Rectal smooth muscle tissue (tissue), 1 donor: ENCODE measurements around the gene MTO1.
A peak's percentile ranks its signal among the peaks of the same experiment; 100 is the strongest.
"Not testable (repeated sequence)": the region's sequence is repeated elsewhere in the genome, so short reads cannot be mapped to it uniquely, and the experiment has no call there.

ENCODE experiments used
- H3K27ac ChIP-seq: one replicate; pipeline ENCODE4 v1.7.0; 2013; ENCODE audit warnings: low read depth, low read length, inconsistent platforms
- H3K27me3 ChIP-seq: one replicate; pipeline ENCODE4 v1.7.0; 2013; ENCODE audit warnings: low read length; ENCODE audit not compliant: control insufficient read depth, insufficient read depth
- H3K36me3 ChIP-seq: one replicate; pipeline ENCODE4 v1.7.0; 2013; ENCODE audit warnings: low read length; ENCODE audit not compliant: control insufficient read depth, insufficient read depth
- H3K4me1 ChIP-seq: one replicate; pipeline ENCODE4 v1.7.0; 2013; ENCODE audit warnings: low read length; ENCODE audit not compliant: control insufficient read depth, insufficient read depth
- H3K4me3 ChIP-seq: one replicate; pipeline ENCODE4 v1.7.0; 2013; ENCODE audit warnings: low read length
- H3K9ac ChIP-seq: one replicate; pipeline ENCODE4 v1.7.0; 2013; ENCODE audit warnings: low read length

Gene MTO1

DNA sequence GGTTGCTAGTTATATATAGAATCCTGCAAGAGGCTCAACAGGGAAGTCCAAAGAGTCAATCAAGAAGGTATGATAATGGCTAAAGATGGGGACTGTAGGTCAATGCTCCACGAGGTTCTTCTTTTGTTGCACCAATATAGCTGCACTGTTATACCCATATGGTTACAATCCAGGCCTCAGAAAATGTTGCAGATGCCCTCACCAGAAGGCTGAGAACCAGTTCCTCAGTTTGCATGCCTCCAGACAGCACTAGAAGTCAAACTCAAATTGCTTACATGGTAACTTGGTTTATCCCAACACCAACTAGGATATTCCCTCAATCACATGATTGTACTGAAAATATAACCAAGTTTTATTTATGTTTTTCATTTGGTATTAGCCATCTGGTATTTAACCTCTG lies 47.2 kb downstream of the MTO1 start:
- no peak overlapping the region for H3K27ac ChIP-seq
- H3K27me3 ChIP-seq = no peaks in the 10 kb centered on the region

GRCh38 chr6:73509851-73510250 lies 48.3 kb downstream of the MTO1 start:
- no peaks in the 10 kb centered on the region for H3K27me3 ChIP-seq
- H3K9ac ChIP-seq = no peak overlapping the region
- H3K27ac ChIP-seq = no peak overlapping the region
- H3K4me3 ChIP-seq = no peak overlapping the region
- no peaks in the 10 kb centered on the region for H3K4me1 ChIP-seq
- H3K36me3 ChIP-seq = peaks cover 2% of the 10 kb centered on the region

More for the DNA sequence above, 47.2 kb downstream of the MTO1 start:
- Histone ChIP-seq H3K36me3 (peaks cover 2% of the 10 kb centered on the region), H3K9ac (no peak overlapping the region), H3K4me3 (no peak overlapping the region), H3K4me1 (no peaks in the 10 kb centered on the region)

DNA sequence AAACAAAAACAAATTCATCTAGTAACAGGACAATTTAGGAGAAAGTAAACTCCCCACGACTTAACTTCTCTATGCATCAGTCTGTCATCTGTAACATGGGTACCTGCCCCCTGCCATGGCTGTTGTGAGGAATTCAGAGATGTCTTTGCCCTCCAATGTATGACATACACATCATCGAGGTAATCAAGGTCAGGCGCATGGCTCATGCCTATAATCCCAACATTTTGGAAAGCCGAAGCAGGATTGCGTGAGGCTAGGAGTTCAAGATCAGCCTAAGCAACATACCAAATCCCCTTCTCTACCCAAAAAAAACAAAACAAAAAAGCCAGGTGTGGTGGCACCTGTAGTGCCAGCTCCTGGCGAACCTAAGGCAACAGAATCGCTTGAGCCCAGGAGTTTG lies 50.3 kb downstream of the MTO1 start:
- peaks cover 12% of the 10 kb centered on the region for H3K36me3 ChIP-seq

DNA sequence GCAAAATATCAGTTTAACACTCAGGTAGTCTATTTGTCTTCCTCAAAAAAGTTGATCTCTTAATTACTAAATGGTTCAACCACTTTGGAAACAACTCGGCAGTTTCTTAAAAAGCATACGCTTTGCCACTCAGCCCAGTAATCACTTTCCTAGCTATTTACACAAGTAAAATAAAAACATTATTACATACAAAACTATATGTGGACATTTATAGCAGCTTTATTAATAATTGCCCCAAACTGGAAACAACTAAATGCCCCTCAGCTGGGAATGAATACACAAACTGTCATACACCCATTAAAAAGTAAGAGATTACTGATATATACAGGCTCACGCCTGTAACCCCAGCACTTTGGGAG lies 51.9 kb downstream of the MTO1 start:
- no peaks in the 10 kb centered on the region for H3K27me3 ChIP-seq
- no peak overlapping the region for H3K27ac ChIP-seq
- H3K36me3 ChIP-seq = peaks cover 18% of the 10 kb centered on the region
- no peak overlapping the region for H3K9ac ChIP-seq
- H3K4me1 ChIP-seq = peaks cover 14% of the 10 kb centered on the region
- H3K4me3 ChIP-seq = no peak overlapping the region

More for the DNA sequence above, 50.3 kb downstream of the MTO1 start:
- Histone ChIP-seq H3K9ac (no peak overlapping the region), H3K27ac (no peak overlapping the region), H3K27me3 (no peaks in the 10 kb centered on the region), H3K4me3 (no peak overlapping the region), H3K4me1 (peaks cover 6% of the 10 kb centered on the region)

- Histone ChIP-seq H3K9ac (no peak overlapping the region), H3K27ac (no peak overlapping the region), H3K4me1 (peaks cover 25% of the 10 kb centered on the region), H3K4me3 (no peak overlapping the region), H3K27me3 (no peaks in the 10 kb centered on the region), H3K36me3 (peaks cover 29% of the 10 kb centered on the region)
These were observed 53.2 kb downstream of the MTO1 start for GRCh38 chr6:73514746-73515110.

DNA sequence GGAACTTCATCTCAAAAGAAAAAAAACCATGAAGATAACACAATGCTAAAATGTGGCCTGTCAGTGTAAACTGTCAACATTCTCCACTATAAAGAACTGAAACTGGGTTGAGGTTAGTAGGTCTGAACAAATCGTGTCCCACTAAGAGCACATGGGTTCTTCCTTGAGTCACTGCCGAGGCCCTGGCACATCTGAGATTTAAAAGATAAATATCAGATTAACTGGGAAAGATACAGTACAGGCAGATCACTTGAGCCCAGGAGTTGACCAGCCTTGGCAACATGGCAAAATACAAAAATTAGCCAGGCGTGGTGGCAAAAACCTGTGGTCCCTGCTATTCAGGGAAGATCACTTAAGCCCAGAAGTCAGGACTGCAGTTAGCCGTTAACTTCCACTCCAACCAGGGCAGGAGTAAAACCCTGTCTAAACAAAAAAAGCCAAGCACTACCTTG lies 53.7 kb downstream of the MTO1 start:
- no peaks in the 10 kb centered on the region for H3K27me3 ChIP-seq
- no peak overlapping the region for H3K9ac ChIP-seq
- peaks cover 26% of the 10 kb centered on the region for H3K4me1 ChIP-seq
- peaks cover 29% of the 10 kb centered on the region for H3K36me3 ChIP-seq
- no peak overlapping the region for H3K4me3 ChIP-seq
- peak overlapping the region; percentile 21 for H3K27ac ChIP-seq

- H3K9ac ChIP-seq = no peak overlapping the region
- peaks cover 26% of the 10 kb centered on the region for H3K4me1 ChIP-seq
These were observed 55.3 kb downstream of the MTO1 start for GRCh38 chr6:73516514-73517489.

DNA sequence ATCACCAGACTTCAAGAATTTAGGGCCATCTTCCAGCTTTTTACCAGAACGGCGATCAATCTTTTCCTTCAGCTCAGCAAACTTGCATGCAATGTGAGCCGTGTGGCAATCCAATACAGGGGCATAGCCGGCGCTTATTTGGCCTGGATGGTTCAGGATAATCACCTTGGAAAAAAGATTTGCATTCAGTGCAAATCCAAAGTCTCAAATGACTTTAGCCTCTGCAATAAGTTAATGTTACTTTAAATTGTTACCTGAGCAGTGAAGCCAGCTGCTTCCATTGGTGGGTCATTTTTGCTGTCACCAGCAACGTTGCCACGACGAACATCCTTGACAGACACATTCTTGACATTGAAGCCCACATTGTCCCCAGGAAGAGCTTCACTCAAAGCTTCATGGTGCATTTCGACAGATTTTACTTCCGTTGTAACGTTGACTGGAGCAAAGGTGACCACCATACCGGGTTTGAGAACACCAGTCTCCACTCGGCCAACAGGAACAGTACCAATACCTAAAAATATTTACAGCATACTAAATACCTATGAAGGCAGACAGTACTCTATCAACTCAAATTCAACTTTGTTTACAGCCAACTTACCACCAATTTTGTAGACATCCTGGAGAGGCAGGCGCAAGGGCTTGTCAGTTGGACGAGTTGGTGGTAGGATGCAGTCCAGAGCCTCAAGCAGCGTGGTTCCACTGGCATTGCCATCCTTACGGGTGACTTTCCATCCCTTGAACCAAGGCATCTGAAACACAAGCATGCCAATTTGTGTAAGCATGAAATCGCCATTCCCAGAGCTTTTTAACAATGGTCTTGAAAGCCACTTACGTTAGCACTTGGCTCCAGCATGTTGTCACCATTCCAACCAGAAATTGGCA lies 56.8 kb downstream of the MTO1 start:
- not testable (repeated sequence) for H3K9ac ChIP-seq, H3K27me3 ChIP-seq
- H3K4me1 ChIP-seq = peaks cover 26% of the 10 kb centered on the region
- peak overlapping the region; percentile 47 for H3K4me3 ChIP-seq
- peak overlapping the region; percentile 25 for H3K27ac ChIP-seq
- H3K36me3 ChIP-seq = peaks cover 29% of the 10 kb centered on the region

More at GRCh38 chr6:73516514-73517489, 55.3 kb downstream of the MTO1 start:
- H3K27me3 ChIP-seq = no peaks in the 10 kb centered on the region
- no peak overlapping the region for H3K4me3 ChIP-seq
- no peak overlapping the region for H3K27ac ChIP-seq
- H3K36me3 ChIP-seq = peaks cover 29% of the 10 kb centered on the region

- Histone ChIP-seq H3K27ac (peak overlapping the region; percentile 99), H3K4me1 (peaks cover 29% of the 10 kb centered on the region), H3K4me3 (peak overlapping the region; percentile 97), H3K36me3 (peaks cover 29% of the 10 kb centered on the region), H3K9ac (peak overlapping the region; percentile 81)
- not testable (repeated sequence) for H3K27me3 ChIP-seq
These were observed 57.7 kb downstream of the MTO1 start for GRCh38 chr6:73518982-73519881.

DNA sequence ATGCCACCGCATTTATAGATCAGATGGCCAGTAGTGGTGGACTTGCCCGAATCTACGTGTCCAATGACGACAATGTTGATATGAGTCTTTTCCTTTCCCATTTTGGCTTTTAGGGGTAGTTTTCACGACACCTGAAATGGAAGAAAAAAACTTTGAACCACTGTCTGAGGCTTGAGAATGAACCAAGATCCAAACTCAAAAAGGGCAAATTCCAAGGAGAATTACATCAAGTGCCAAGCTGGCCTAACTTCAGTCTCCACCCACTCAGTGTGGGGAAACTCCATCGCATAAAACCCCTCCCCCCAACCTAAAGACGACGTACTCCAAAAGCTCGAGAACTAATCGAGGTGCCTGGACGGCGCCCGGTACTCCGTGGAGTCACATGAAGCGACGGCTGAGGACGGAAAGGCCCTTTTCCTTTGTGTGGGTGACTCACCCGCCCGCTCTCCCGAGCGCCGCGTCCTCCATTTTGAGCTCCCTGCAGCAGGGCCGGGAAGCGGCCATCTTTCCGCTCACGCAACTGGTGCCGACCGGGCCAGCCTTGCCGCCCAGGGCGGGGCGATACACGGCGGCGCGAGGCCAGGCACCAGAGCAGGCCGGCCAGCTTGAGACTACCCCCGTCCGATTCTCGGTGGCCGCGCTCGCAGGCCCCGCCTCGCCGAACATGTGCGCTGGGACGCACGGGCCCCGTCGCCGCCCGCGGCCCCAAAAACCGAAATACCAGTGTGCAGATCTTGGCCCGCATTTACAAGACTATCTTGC lies 58.6 kb downstream of the MTO1 start:
- no peaks in the 10 kb centered on the region for H3K27me3 ChIP-seq
- H3K27ac ChIP-seq = peak overlapping the region; percentile 99
- H3K9ac ChIP-seq = peak overlapping the region; percentile 94
- H3K4me1 ChIP-seq = peaks cover 29% of the 10 kb centered on the region
- H3K36me3 ChIP-seq = peaks cover 25% of the 10 kb centered on the region
- H3K4me3 ChIP-seq = peak overlapping the region; percentile 97

DNA sequence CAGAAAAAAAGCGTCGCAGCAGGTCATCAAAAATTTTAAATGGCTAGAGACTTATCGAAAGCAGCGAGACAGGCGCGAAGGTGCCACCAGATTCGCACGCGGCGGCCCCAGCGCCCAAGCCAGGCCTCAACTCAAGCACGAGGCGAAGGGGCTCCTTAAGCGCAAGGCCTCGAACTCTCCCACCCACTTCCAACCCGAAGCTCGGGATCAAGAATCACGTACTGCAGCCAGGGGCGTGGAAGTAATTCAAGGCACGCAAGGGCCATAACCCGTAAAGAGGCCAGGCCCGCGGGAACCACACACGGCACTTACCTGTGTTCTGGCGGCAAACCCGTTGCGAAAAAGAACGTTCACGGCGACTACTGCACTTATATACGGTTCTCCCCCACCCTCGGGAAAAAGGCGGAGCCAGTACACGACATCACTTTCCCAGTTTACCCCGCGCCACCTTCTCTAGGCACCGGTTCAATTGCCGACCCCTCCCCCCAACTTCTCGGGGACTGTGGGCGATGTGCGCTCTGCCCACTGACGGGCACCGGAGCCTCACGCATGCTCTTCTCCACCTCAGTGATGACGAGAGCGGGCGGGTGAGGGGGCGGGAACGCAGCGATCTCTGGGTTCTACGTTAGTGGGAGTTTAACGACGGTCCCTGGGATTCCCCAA lies 59.3 kb downstream of the MTO1 start, which contains the start of gene EEF1A1:
EEF1A1 (minus strand) TSS at position 345 of the 663 bp plus-strand sequence. CDS start 1,006 bp downstream, outside the sequence.
- Histone ChIP-seq H3K27ac (peak within 1 kb of the TSS; percentile 99), H3K27me3 (no peaks in the 10 kb centered on the region), H3K9ac (peak within 1 kb of the TSS; percentile 96), H3K36me3 (peaks cover 23% of the 10 kb centered on the region), H3K4me3 (peak within 1 kb of the TSS; percentile 97), H3K4me1 (peaks cover 26% of the 10 kb centered on the region)
